Endothelial cell of umbilical vein (primary cell): ENCODE data around the gene CCT5.

ENCODE experiments used
- EZH2 ChIP-seq: IDR thresholded peaks from 2 replicates; pipeline ENCODE4 v1.6.1; 2012; ENCODE audit warnings: borderline replicate concordance, low read depth, mild to moderate bottlenecking, moderate library complexity, low read length, inconsistent platforms; ENCODE audit not compliant: severe bottlenecking
- POLR2A ChIP-seq: IDR thresholded peaks from 2 replicates; pipeline ENCODE4 v1.6.1; 2012; ENCODE audit warnings: low read depth, mild to moderate bottlenecking, control low read depth, low read length
- POLR2AphosphoS5 ChIP-seq: IDR thresholded peaks from 2 replicates; pipeline ENCODE4 v1.6.1; 2012; ENCODE audit warnings: low read depth, mild to moderate bottlenecking, control low read depth, low read length, moderate library complexity; ENCODE audit not compliant: insufficient read depth
- TF ChIP-seq, protein P1 (sequence below), 2 donors: IDR thresholded peaks; 1 replicate in 1 of 2; 2 replicates in 1 of 2; pipeline ENCODE4 v1.5.1; 2011; ENCODE audit warnings: low read length in 2 of 2, mild to moderate bottlenecking in 2 of 2, moderate library complexity in 2 of 2, control low read depth in 1 of 2, inconsistent platforms in 1 of 2, low read depth in 1 of 2; ENCODE audit not compliant: insufficient read depth in 1 of 2; ENCODE audit errors: extremely low read depth in 1 of 2
- TF ChIP-seq, protein P2 (sequence below): IDR thresholded peaks from 2 replicates; pipeline ENCODE4 v1.6.1; 2011; ENCODE audit not compliant: insufficient read depth, insufficient read length

DNA sequence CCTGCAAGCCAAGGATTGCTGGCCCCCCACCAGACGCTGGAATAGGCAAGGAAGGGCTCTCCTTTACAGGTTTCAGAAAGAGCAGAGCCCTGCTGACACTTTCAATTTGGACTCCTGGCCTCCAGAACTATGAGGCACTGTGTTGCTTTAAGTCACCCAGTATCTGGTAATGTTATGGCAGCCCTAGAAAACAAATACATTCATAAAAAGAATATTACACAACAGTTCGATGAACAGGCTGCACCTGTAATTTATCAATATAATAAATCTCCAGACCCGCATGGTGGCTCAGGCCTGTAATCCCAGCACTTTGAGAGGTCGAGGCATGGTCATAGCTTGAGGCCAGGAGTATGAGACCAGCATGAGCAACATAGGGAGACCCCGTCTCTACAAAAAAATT lies 50.2 kb downstream of the CCT5 start:
- no peak for TF ChIP-seq EZH2
- TF ChIP-seq, protein P1, sequence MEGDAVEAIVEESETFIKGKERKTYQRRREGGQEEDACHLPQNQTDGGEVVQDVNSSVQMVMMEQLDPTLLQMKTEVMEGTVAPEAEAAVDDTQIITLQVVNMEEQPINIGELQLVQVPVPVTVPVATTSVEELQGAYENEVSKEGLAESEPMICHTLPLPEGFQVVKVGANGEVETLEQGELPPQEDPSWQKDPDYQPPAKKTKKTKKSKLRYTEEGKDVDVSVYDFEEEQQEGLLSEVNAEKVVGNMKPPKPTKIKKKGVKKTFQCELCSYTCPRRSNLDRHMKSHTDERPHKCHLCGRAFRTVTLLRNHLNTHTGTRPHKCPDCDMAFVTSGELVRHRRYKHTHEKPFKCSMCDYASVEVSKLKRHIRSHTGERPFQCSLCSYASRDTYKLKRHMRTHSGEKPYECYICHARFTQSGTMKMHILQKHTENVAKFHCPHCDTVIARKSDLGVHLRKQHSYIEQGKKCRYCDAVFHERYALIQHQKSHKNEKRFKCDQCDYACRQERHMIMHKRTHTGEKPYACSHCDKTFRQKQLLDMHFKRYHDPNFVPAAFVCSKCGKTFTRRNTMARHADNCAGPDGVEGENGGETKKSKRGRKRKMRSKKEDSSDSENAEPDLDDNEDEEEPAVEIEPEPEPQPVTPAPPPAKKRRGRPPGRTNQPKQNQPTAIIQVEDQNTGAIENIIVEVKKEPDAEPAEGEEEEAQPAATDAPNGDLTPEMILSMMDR (IDR thresholded peaks at IDR 0.05; ENCODE audit: extremely low read depth in 1 of 2, insufficient read depth in 1 of 2, low read depth in 1 of 2, low read length in 2 of 2): no peak
- TF ChIP-seq, protein P2, sequence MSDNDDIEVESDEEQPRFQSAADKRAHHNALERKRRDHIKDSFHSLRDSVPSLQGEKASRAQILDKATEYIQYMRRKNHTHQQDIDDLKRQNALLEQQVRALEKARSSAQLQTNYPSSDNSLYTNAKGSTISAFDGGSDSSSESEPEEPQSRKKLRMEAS: no peak
- no peak for TF ChIP-seq POLR2AphosphoS5
- no peak for TF ChIP-seq POLR2A
